Inflammatory macrophage (primary cell): Measurements from ENCODE around the gene GULP1.

Experiments used
- DNase-seq, 2 donors: peaks; one replicate each; pipeline ENCODE4 v3.0.0-alpha.2; 2020 to 2022

GULP1 gene

GRCh38 chr2:188380280-188380679 lies 88.6 kb downstream of the GULP1 start:
- no peak for DNase-seq

- DNase-seq = no peak
These were observed 89.9 kb downstream of the GULP1 start for GRCh38 chr2:188381614-188382013.

GRCh38 chr2:188382107-188382506 lies 90.4 kb downstream of the GULP1 start:
- DNase-seq = no peak

GRCh38 chr2:188383158-188383557 lies 91.5 kb downstream of the GULP1 start:
- DNase-seq = no peak

GRCh38 chr2:188385857-188386256 lies 94.2 kb downstream of the GULP1 start:
- no peak for DNase-seq

- DNase-seq = no peak
These were observed 97.2 kb downstream of the GULP1 start for GRCh38 chr2:188388831-188389230.

- DNase-seq = no peak
These were observed 99.7 kb downstream of the GULP1 start for GRCh38 chr2:188391354-188391753.

GRCh38 chr2:188394931-188395472 lies 103.3 kb downstream of the GULP1 start:
- DNase-seq = no peak

- DNase-seq = no peak
These were observed 104.4 kb downstream of the GULP1 start for GRCh38 chr2:188395903-188396689.

- no peak for DNase-seq
These were observed 107.5 kb downstream of the GULP1 start for GRCh38 chr2:188399159-188399558.

- DNase-seq = no peak
These were observed 112.0 kb downstream of the GULP1 start for GRCh38 chr2:188403676-188404075.

GRCh38 chr2:188404341-188405004 lies 112.8 kb downstream of the GULP1 start:
- no peak for DNase-seq

GRCh38 chr2:188406414-188406813 lies 114.7 kb downstream of the GULP1 start:
- no peak for DNase-seq

GRCh38 chr2:188410504-188411235 lies 119.0 kb downstream of the GULP1 start:
- DNase-seq = no peak

GRCh38 chr2:188412190-188412589 lies 120.5 kb downstream of the GULP1 start:
- DNase-seq = no peak

GRCh38 chr2:188414411-188414810 lies 122.7 kb downstream of the GULP1 start:
- no peak for DNase-seq

- no peak for DNase-seq
These were observed 123.4 kb downstream of the GULP1 start for GRCh38 chr2:188414869-188415753.

GRCh38 chr2:188415754-188416083 lies 124.0 kb downstream of the GULP1 start:
- DNase-seq = no peak

GRCh38 chr2:188416367-188416766 lies 124.7 kb downstream of the GULP1 start:
- no peak for DNase-seq

- no peak for DNase-seq
These were observed 131.1 kb downstream of the GULP1 start for GRCh38 chr2:188422726-188423125.

- no peak for DNase-seq
These were observed 133.6 kb downstream of the GULP1 start for GRCh38 chr2:188425266-188425665.

GRCh38 chr2:188426121-188426520 lies 134.4 kb downstream of the GULP1 start:
- no peak for DNase-seq
